ENCODE measurements around the gene STIL.

STIL gene

DNA sequence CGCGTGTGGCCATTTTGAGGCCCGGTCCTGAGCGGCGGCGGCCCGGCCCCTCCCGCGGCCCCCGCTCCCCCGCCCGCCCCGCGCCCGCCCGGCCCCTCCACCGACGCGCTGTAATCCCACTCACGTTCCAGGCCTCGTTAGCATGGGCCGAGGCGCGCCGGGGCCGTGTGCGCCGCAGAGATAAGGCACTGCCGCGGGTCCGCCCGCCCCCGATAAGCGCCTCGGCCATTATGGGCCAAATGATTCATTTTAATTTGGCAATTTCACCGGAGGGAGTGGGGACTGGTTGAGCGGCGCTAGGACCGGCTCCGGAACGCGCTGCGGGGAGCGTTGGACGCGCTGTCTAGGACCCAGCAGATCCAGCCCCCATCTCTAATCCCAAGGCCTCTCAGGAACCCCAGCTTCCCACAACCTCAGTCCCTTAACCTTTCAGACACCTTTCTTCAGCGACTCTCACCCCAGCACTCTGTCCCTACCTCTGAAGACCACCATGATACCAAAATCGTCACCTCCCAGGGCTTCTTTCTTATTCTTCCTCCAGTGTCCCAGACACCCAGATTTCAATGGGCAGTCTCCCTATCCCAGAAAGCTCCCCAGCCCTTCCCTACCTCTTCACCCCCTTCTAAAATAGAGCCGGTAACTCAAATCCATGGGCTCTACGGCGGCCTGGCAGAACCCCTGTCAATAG lies 81.6 kb downstream of the STIL start, which contains the start of gene TAL1:
Gene TAL1 (minus strand): TSS at position 39 of the 688 bp plus-strand sequence. CDS start 6,337 bp downstream, outside the sequence.
- DNase-seq = no peak

DNA sequence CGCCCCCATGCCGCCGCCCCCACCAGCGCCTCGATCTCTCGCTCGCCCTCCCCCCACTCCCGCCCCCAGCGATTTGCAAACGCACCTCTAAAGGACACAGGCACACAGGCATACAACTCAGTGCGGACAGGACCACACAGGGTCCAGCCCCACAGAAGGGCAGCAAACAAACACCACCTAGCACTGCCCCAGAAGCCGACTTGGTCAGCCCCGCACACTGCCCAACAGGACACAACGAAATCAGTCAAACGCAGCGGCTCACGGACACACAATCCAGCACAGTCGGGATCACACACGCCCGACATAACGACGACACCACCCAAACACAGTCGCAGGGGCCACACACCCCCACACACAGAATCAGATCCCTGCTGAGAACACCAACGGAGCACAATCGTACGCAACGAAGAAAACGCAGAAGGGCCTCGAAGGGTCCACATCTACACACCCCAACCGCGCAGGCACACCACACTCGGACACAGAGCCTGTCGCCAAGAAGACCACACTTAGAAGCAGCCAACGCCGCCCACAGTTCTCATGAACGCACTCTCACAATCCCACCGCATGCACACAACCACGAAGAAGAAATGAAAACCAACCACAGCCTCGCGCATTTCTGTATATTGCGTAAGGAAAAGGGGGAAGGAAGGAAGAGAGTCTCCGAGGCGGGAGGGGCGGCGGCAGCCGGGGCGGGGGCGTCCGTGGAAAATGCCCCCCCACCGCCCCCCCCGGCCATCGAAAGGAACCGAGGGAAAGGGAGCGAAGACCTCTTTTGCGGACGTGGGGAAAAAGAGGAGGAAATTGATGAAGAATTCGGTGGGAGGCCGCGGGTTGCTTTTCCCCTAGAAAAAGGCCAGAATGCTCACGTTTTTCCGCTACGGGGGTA lies 82.4 kb downstream of the STIL start:
- peak; percentile 32 for DNase-seq

DNA sequence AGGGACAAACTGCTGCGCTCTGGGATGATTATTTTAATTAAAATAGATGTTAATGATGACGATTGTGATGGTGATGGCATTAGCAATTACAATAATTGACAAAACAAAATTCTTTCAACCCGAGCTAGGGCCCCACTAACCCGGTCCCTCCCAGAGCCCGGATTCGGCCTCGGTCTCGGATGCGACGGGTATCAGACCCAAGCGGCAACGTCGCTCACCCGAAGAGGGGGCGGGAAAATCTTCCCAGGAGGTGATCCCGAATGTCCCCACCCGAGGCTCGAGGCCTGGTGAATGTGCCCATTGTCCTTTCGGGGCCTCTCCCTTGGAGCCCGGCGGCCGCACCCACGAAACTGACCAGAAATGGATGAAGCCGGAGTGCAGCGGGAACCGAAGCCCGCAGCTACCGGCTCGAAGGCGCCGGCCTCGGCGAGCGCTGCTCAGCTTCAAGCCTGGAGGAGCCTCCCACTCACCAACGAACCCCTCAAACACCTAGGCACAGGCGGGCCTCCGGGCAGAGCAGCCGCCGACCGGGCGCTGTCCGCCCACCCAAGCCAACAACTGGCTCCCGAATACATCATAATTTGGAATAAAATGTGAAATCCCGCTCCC lies 83.2 kb downstream of the STIL start:
- peak; percentile 10 for DNase-seq

- no peak for DNase-seq
Measured at GRCh38 chr1:47229886-47230691, 83.9 kb downstream of the STIL start.

DNA sequence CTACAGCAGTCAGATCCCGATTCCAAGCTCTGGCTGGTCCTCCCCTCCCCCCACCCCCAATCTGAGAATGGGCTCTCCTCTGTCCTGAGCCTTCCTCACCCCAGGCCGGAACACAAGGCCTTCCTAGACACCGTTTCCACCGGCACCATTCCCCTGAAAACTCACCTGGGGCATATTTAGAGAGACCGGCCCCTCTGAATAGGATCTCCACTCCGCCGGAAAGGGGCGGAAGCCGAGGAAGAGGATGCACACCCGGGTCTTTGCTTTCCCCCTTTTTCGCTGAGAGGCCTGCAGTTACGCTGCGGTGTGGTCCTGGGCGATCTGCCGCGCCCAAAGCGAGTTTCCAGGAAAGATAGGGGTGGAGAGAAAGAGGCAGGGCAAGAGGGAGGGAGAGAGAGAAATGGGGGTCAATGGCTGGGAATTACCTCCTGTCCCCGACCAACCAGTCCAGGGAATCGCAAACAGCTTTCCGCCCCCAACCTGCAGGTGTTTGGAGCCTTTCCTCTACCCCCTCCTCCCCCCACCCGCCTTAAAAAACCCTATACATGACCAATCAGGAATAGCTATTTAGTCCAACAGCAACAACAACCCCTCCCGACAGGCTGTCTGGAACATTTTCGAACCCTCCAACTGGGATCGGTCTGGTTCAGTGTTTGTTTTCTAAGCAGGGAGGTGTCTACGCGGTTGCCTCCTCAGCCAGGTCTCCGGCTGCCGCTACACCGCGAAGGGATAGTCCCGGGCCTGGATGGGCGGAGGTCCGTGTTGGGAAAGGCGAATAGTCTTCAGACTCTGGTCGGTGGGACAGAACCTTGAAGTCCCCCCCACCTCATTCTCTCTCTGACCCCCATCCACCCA lies 84.7 kb downstream of the STIL start:
- no peak for DNase-seq

DNA sequence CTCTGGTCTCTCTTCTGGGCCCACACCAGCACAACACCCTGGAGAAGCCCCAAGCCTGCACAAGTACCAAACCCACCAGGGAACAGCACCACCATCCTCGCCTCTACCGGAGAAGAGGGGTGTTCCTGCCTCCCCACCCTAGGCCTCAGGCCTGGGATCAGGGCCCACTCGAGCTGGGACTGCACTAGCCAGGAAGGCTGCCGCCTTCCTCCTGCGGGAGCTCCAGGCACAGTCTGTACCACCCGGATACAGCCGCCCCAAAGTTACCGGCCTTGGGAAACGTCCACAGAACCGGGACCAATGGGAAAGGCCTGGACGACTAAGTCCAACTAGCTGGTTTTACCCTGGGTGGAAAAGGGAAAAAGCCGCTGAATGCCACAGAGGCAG lies 85.3 kb downstream of the STIL start:
- no peak for DNase-seq

- no peak for DNase-seq
Measured at GRCh38 chr1:47227341-47228232, 86.4 kb downstream of the STIL start.

DNA sequence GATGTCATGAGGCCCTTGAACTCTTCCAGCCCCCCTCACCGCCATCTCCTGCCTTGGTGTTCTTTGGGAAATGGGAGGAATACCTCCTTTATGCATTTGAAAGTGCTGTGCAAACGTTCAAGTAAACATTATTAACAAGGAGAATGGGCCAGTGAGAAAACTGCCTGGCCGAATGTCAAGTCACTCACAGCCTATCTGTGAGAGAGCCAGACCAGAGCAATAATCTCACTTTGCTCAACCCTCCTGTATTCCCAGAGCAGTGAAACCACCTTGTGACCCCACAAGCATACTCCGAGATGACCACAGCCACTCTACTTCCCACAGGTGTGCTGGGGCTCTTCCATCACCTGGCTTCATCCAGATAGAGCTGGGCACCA lies 87.1 kb downstream of the STIL start:
- DNase-seq = no peak

DNA sequence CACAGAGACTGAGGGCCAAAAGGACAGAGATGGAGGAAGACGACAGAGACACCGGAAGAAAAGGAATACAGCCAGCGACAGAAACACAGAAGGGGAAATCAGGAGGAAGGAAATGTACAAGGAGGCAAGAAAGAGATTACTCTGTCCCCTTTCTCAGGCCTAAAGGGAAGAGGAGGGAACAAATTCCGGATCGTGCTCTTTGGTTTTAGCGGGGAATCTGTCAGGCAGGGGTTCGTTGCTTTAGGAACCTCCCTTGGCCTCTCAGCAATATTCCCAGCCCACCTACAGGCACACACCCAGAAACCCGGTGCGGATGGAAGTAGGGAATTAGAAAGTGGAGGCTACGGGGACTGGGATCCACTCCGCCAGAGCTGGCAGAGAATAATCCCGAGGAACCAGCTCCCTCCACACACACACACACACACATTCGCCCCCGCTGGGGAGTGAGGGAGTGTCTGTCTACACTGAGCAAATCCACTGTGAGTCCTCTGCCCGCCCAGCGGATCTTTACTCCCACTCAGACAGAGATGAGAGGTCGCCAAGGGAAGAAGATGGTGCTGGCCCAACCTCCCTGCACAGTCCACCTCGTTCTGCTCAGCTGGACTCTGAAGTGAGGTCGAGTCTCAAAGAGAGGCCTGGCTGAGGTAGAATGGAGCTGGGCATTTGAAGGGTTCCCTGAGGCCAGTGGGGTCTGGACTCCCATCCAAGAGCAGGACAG lies 87.7 kb downstream of the STIL start:
- DNase-seq = no peak

DNA sequence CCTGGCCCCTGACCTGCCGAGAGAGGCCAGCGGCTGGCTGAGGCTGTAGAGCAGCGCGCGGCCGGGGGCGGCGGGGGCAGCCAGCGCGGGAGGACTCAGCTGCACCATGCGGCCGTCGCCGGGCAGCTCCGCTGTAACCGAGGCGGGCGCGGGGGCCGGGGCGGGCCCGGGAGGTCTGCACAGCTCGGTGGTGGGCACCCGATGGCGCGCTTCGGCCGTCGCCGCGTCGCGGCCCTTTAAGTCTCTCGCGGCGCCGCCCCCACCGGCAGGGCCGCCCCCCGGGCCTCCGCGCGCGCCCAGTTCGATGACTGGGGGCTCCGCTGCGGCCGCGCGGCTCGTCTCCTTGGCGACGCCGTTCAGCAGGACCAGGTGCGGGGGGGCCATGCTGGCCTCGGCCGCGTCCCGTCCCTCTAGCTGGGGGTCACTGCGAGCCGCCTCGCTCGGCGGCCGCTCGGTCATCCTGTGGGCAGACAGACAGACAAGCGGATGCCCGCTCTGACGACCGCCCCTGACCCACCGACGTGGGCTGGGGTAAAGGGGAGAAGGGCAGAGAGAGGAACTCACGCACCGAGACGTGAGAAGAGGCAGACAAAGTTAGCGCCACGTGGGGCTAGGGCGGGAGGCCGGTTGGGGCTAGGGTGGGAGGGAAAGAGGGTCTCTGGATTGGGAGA lies 88.4 kb downstream of the STIL start:
- DNase-seq = no peak

- DNase-seq = no peak
Measured at GRCh38 chr1:47224676-47225399, 89.1 kb downstream of the STIL start.

DNA sequence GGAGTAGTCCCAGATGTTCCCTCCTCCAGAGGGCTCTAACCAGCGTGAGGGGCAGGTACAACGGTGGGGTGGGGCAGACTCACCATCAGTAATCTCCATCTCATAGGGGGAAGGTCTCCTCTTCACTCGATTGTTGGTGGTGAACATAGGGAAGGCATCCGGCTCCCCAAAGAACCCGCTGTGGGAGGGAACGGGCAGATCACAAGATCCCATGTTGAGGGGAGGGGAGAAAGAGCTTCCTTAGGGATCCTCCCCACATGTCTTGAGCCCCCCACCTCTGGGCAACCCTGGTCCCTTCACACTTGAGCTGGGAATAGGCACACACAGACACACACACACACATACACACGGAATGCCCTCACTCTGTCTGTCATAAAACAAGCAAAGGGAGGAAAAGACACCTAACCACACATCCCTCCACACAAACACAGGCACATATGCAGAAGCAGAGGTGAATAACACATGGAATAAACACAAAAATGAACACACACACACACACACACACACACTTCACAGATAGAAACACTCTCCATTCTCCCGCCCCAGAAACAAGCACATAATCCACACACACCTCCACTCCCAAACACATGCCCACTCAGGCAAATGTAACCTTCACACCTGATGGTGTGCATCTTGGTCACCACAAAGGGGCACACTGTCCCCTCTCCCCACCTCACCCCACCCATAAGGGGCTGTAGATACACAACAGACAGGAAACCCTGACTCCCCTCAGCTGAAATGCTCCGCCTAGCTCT lies 89.8 kb downstream of the STIL start:
- DNase-seq = no peak

- DNase-seq = no peak
Measured at GRCh38 chr1:47223174-47223920, 90.6 kb downstream of the STIL start.

DNA sequence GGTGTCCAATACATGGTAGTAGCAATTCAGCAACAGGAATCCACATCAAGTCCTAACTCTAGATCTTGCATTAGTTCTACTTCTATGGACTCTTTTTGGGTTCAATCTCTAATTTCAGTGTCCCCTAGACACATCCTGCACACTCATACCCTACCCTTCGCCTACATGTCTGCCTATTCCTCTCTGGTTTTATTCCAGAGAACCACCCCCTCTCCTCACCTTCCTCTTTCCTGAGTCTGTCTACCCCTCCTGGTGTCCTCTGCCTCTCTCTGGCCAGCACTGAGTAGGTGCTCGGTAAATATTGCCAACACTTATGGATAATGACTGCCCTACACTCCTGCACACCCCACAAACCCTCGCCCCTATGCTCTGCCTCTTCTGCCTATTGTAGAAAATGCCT lies 91.5 kb downstream of the STIL start:
- no peak for DNase-seq

- DNase-seq = no peak
Measured at GRCh38 chr1:47219590-47220220, 94.2 kb downstream of the STIL start.

GRCh38 chr1:47219001-47219400 lies 94.9 kb downstream of the STIL start:
- no peak for DNase-seq
